Measurements from ENCODE around the gene RABGAP1L.

RABGAP1L gene

GRCh38 chr1:174982971-174983689 lies 823.8 kb downstream of the RABGAP1L start:
- peak; percentile 47 for DNase-seq

DNA sequence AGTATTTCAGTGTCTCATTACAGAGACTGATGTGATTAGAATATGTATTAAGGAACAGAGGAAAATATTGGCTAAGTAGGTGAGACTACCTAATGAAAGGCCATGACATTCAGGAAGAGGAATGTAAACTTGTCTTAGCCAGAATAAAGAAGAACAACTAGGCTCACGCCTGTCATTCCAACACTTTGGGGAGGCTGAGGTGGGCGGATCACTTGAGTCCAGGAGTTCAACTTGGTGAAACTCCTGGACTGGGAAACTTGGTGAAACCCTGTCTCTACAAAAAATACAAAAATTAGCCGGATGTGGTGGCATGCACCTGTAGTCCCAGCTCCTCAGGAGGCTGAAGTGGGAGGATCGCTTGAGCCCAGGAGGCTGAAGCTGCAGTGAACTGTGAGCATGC lies 825.6 kb downstream of the RABGAP1L start:
- DNase-seq, result no peak

DNA sequence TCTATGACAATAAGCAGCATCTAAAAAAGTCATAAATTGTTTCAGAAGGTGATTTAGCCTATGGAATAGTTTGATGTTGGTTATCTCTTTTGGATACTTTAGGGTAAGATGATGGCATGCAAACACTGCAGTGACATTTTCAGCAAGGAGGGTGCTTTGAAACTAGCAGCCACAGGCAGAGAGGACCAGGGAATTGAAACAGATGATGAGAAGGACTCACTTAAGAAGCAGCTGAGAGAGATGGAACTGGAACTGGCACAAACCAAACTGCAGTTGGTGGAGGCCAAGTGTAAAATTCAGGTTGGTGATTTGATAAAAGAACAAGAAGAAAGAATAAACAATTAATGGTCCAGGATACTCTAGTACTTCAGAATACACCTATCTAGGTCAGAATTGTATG lies 829.2 kb downstream of the RABGAP1L start:
- no peak for DNase-seq

- DNase-seq, result no peak
These were observed 829.7 kb downstream of the RABGAP1L start for GRCh38 chr1:174988986-174989385.

- DNase-seq, result no peak
These were observed 830.4 kb downstream of the RABGAP1L start for GRCh38 chr1:174989536-174990220.

DNA sequence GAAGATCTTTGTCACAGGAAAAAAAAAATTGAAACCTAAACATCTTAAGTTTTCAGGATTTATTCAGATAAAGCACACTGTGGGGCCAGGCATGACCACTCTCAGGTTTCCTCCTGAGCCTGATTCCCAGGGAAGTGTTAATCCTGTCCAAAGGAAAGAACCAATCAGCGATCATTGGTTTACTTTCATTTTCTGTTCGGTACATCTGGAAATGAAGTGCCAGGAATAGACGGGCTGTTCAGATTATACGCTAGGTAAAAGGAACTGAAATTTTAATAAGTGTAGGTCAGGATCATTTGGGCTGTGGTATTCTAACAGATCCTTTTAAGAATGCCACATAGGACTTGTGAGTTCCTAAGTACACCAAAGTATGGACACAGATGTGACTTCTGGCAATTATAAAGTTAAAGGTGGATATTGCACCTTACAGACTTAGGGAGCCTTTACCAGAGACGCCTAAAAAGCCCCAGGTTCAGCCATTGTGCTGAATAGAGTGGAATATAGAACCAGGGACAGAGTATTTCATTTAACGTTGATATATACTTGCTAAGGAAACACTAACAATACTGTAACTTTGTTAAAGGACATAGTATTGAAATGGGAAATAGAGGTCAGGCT lies 831.2 kb downstream of the RABGAP1L start:
- no peak for DNase-seq

DNA sequence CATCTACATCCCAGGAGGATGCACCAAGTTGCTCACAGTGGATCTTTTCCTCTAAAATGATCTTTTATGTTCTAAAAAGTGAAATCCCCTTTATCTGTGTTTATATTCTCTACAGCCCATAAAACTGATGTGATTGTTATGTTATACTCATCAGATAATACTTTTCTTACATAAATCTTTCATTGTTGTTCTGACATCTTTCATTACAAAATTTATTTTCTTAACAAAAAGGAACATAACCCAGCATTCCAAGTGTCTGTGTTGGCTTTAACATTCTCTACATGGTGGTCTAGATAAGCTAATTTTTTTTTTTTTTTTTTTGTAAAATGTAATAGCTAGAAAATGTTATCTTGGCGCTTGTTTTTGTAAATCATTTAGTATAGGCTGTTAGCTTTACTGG lies 832.2 kb downstream of the RABGAP1L start:
- no peak for DNase-seq

DNA sequence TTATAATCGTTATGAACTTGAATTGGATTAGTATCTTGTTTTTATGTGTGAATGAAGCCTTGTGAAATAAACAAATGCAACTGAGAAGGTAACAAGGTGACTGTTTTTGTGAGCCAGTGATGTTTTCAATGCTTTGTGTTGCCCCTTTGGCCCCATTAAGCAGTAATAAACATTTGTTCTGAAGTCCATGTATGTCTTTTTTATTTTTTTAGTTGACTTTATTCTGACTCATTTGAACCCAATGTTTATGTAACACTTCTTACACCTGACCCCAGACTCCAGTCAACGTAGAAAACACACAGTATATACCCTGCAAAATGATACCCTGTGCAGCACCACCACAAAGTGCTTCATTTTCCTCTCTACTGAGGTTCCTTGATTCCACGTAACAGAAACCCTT lies 835.8 kb downstream of the RABGAP1L start:
- no peak for DNase-seq

DNA sequence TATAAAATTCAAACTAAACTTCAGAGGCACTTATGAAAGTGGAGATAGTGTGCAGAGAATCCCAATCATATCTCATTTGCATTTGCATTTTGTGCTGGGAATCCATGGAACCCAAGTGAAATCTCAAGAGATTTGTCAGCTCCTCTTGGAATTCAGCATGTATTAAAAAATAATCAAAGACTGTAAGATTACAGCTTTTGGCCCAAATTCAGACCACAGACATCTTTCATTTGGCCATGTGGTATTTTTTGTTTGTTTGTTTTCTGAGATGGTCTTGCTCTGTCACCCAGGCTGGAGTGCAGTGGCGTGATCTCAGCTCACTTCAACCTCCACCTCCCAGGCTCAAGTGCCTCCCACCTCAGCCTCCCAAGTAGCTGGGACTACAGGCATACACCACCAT lies 836.6 kb downstream of the RABGAP1L start:
- DNase-seq, result no peak

- DNase-seq, result no peak
These were observed 837.2 kb downstream of the RABGAP1L start for GRCh38 chr1:174996476-174996875.

GRCh38 chr1:174997041-174997440 lies 837.7 kb downstream of the RABGAP1L start:
- no peak for DNase-seq

DNA sequence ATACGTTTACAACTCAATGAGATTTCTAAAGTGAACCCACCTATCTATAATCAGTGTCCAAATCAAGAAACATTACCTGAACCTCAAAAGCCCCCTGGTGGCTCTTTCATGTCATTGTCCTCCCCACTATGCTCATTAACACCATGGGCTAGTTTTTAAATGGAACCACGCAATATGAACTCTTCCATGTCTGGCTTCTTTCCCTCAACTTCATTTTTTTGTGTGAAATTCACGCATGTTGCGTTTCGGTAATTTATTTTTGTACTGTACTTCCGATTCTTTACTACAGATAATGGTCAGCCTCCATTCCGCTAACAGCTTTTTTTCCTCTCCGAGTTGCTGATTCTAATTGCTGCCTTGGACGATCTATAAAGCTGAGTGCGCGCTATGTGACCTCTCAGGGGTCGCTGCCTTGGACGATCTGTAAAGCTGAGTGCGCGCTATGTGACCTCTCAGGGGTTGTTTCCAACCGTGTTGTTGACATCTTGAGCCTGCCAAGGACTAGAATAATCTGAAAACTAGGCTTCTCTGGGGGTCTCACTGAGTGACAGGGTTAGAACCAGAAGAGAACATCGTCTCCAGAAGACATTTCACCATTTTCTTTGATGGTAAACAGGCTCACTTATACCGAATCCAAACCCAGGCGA lies 839.4 kb downstream of the RABGAP1L start:
- peak; percentile 77 for DNase-seq

DNA sequence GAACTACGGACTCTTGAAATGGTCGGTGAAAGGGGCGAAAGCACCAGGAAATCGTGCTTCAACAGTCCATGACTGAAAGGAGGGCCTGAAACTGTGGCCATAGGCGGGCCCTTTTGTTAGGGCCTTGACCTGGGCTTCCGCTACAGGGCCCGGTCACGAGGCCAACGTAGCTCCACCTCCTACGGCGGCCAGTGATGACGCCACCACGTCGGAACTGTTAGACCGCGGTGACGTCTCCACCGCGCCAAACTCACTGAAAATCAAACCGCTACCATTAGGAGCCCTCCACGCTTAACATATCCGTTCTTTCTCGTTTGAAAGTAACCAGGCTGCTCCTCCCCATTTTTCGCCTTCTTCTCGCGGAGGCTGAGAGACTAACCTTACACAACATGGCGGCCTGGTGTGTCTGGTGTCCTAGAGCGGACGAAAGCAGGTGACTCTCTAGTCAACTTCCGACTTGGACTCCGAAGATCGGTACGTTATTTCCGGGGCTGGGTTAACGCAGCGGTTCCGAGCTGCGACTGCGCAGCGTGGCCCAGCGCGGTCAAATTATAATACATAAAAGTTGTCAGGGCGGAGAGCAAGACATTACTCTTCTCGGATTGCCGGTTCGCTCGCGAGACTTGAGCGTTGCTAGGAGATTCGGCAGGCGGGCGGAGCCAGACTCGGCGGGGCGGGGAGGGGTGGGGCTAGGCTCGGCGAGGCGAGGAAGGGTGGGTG lies 840.1 kb downstream of the RABGAP1L start:
- peak; percentile 99 for DNase-seq

- peak; percentile 57 for DNase-seq
These were observed 840.8 kb downstream of the RABGAP1L start, which contains the start of gene CACYBP for GRCh38 chr1:174999936-175000696. Gene CACYBP, plus strand, starts transcription at chr1:174999947. Its CDS starts 234 bp downstream, at chr1:175000181.

DNA sequence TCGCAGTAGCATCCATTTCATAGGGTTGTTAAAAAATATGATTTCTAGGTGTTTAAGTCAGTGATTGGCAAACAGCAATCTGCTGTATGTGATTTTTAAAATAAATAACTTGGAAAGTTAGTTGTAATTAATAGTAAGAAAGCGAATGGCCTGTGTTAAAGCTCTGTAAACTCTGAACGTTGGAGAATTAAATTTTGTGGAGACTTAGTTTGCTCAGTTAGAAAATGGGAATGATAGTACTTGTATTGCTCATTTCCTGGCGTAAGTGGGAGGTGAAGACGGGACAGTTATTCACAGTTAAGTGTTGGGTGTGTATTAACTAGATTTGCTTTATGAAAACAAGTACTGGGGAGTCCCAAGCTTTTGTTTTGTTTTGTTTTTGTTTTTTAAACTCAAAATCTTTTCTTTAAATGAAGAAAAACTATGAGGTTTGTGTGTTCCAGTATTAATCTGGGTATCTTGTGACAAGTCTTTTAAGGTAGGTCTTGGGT lies 841.4 kb downstream of the RABGAP1L start:
- no peak for DNase-seq

GRCh38 chr1:175002910-175003517 lies 843.7 kb downstream of the RABGAP1L start:
- DNase-seq, result no peak

GRCh38 chr1:175003521-175003920 lies 844.2 kb downstream of the RABGAP1L start:
- DNase-seq, result no peak

- no peak for DNase-seq
These were observed 845.9 kb downstream of the RABGAP1L start for GRCh38 chr1:175005085-175005783.

GRCh38 chr1:175009532-175009931 lies 850.2 kb downstream of the RABGAP1L start:
- no peak for DNase-seq

DNA sequence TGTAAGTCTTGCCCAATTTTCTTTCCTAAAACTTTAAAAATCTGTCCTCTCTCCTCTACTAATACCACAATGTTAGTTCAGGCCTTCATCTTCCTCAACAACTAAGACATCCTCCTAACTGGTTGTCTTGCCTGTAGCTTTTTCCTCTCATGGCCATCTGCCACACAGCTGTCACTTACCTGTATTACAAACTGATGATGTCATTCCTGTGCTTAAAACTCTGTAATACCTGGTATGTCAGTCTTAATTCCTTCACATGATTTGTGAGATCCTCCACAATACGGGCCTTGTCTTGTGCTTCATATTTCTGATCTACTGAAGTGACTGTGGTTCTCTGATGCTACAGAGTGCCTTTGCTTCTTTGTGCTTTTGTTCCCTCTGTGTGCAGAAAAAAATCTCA lies 854.1 kb downstream of the RABGAP1L start:
- no peak for DNase-seq

DNA sequence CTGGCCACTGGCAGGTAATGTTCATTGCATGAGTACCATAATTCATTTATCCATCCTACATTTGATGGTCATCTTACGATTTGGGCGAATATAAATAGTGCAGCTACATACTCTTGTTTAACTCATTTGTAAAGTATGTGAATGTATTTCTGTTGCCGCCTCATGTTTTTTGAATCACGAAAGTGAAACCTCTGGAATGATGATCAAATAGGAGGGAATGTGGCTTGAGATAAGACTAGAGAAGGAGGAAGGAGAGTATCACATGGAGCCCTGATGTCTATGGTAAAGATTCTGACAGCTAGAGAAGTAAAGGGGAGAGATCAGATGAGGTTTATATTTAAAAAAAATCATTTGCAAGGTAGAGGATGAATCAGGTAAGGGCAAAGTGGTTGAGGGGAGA lies 855.9 kb downstream of the RABGAP1L start:
- DNase-seq, result no peak

Data from NCI-H345 (cell line).